Placental pericyte (primary cell): ENCODE data around the gene AP5M1. TPM values are rescaled to one million over a fixed set of nuclear protein-coding genes. Genes with fewer than 3 reads are reported as not detected.

ENCODE experiments used
- total RNA-seq: library from RNA; depleted of rRNA; stranded (reverse); fragments of >200 nt; gene quantifications from 2 replicates; pipeline ENCODE4 v1.2.3, GENCODE V29; 2012

The AP5M1 gene
- 19.7 and 30.8 TPM in 2 replicates for total RNA-seq

DNA sequence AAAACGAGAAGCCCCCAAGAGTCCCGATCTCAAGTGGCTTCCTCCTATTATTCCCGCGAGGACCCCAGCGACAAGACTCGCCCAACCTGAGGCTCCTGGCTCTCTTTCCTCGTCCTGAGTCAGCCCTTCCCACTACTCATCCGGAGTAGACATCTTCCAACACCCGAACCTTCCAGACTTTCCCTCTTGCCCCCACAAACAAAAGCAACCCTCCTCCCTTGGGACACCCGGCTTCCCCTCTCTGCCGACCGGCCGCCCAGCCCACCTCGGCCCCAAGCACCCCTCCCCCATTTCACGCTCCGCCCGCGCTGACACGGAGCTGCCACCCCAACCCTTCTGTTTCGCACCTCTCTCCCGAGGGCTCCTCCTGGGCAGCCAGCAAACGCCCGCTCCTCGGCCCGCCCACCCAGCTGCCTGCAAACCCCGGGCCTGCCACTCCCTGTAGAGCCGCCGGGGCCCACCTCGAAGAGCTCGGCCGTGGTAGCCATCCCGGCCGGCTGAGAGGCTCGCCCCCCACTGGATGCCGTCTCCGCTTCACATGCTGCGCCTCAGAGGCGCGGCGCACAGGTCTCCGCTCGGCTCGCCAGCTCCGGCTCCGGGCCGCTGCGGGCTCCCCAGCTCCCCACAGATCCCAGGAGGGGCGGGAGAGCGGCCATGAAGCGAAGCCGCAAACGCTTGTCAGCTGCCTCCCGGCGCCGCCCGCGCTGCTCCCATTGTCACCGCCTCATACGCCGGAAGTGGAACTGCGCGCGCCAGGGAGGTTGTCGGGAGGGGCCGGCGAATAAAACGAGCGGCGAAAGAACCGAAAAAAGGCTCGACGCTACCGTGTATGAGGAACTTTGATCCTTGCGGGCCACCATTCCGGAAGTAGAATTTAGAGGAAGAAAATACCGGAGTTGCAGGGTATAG is at the start of gene AP5M1, which contains the start of gene EXOC5:
TSS of gene AP5M1 (plus strand) at position 811 of the 909 bp plus-strand sequence. CDS start 344 bp downstream, outside the sequence.
TSS of gene EXOC5 (minus strand) at position 745 of the 909 bp plus-strand sequence. CDS start at position 488, 257 bp downstream.

Other genes with a start within 250 kb of the AP5M1 start
- gene EXOC5, start 66 bp upstream of the AP5M1 start, total RNA-seq, result 45.7 and 87.6 TPM in 2 replicates
- 18.2 and 32.9 TPM in 2 replicates for gene NAA30, start 121.6 kb downstream of the AP5M1 start, total RNA-seq
- gene CCDC198, start 224.9 kb downstream of the AP5M1 start, total RNA-seq, result not detected in 2 replicates